Activated CD4-positive, alpha-beta T cell treated with anti-CD3 and anti-CD28 coated beads, Interleukin-2, amount 50 U/mL, for 4 hours (primary cell): ENCODE data around the gene PCDHGC4.

Experiments
- DNase-seq, 2 experiments: peaks; one replicate each; pipeline ENCODE4 v3.0.0-alpha.2; 2020

Gene PCDHGC4

DNA sequence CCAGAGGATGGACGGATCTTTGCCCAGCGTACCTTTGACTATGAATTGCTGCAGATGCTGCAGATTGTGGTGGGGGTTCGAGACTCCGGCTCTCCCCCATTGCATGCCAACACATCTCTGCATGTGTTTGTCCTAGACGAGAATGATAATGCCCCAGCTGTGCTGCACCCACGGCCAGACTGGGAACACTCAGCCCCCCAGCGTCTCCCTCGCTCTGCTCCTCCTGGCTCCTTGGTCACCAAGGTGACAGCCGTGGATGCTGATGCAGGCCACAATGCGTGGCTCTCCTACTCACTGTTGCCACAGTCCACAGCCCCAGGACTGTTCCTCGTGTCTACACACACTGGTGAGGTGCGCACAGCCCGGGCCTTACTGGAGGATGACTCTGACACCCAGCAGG, 5.9 kb downstream of the PCDHGC4 start:
- no peak for DNase-seq

DNA sequence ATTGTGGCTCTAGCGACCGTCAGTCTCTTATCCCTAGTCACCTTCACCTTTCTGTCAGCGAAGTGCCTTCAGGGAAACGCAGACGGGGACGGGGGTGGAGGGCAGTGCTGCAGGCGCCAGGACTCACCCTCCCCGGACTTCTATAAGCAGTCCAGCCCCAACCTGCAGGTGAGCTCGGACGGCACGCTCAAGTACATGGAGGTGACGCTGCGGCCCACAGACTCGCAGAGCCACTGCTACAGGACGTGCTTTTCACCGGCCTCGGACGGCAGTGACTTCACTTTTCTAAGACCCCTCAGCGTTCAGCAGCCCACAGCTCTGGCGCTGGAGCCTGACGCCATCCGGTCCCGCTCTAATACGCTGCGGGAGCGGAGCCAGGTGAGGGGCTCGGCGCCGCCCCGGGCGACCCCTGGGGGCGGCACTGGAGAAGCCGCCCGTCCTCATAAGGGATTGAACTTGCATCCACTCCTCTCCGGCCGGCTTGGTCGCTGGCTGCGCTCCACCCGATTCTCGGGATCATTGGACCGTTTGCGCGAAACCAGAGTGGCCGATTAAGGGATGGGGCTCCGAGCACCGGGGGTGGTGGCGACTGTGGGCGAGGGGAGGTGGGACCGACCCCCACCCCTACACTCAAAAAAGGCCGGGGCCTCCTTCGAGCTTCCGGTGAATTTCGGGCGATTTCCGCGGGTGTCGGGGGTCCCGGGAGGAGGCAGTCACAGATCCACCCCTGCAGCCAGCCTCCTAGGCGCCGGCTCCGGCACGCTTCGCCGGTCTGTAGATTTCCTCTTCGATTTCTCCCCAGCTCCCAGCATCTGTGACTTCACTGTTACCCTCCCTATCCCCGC, 6.7 kb downstream of the PCDHGC4 start:
- DNase-seq, result no peak

DNA sequence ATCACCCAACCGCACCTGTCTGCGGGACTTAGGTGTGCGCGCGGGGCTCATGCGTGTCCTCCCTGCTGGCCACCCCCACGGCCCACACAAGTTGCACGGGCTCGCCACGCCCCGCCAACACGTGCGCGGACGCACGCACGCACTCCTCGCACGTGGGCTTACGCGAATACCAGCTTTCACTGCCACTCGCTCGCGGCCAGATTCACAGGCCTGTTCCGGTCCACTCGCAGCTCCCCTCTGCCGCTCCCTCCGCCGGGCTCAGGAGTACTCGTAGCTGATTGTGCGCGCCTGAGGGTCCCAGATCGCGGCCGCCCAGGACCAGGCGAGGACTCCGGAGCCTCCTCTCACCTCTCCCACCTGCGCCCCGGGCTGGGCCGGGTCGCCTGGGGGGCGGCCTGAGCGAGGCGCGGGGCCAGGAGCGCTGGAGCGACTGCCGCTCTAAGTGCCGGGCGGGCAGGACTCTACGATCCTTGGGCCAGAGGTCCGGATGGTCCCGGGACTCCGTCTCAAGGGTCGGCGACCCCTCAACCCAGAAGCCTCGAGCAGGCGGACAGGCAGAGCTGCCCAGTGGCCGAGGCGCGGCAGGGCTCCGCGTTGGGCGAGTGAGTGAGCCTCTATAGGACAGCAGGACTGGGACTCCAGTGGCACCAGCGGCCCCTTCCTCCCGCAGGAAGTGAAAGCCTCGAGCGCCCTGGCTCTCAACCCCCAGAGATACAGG, 7.5 kb downstream of the PCDHGC4 start:
- peak; percentile 16 to 25 for DNase-seq

DNA sequence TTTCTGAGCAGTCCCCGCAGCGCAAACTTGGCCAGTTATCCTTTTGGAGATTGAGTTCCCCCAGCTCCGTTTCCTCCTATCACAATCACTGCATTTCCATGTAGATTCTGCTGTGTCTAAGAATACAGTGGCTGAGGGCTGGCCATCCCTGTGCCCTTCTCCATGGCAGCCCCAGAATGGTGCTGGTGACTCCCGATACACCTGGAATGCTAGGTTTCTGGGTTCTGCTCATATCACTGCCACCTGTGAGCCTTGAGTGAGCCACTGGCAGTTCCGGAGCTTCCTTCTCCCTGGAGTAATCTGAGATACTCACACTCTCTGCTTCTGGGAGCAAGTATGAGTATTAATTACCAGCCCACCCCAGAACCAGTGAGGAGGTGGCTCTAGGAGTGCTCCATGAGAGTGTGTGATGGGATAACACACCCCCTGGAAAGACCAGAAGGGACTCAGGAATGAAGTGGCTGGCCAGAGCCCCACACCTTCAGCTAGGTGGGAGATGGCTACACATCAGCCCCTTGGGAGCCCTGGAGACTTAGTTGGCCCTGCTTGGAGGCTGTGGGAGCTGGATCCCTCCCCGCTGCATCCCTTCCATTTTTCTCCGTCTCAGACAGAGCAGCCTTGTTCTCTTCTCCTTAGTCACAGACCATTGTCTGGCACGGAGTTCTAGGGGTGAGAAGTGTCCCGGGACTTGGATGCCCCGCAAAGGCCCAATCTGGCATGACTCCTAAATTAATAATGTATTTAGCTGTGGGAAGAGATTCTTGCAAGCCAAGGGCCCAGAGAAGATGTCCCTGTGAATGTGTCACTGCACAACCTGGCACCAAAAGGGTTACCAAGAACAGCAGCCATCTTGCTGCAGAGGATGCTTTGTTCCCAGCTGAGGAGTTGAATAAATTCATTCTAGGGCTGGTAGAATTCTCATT, 8.9 kb downstream of the PCDHGC4 start:
- DNase-seq, result no peak

DNA sequence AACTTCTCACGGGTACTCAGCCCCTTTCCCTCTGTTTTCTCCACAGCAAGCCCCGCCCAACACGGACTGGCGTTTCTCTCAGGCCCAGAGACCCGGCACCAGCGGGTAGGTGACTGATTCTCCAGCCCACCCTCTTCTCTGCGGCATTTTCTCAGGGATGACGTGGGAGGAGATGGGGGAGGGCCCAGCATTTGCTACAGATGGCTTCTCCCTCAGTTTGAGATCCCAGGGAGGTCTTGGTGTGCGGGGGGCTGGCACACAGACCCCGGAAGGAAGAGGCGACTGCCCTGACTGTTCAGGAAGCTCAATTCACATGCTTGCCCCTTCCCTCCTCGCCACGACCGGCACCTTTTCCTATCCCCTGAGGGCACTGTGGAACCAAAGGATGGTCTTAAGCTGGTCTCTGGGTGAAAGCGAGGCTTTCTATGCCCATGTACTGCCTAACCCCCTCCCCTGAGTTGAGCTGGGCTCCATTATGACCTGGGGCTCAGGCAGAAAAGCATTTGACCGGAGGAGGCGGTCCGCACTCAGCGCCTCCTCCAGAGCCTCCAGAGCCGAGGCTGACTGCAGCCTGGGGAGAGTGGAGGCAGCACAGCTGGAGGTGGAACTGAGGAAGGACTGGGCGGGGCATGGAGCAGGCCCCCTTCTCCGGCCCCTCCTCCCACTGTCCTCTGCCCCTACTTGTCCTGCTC, 10.1 kb downstream of the PCDHGC4 start:
- DNase-seq, result no peak

DNA sequence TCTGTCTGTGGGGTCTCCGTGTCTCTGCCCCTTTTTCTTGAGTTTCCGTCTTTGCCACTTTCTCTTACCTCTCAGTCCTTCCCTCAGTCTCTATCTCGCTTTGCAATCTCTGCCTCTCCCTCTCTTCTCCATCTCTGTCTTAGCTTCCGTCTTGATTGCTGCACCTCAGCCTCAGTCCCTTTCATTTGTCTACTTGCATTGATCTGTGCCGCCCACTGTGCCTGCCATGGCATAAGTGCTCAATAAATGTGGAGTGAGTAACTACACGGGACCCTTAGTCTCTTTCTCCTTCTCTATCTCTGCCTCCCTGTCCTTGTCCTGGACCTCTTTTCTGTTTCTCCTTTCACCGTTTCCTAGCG, 10.6 kb downstream of the PCDHGC4 start:
- no peak for DNase-seq

DNA sequence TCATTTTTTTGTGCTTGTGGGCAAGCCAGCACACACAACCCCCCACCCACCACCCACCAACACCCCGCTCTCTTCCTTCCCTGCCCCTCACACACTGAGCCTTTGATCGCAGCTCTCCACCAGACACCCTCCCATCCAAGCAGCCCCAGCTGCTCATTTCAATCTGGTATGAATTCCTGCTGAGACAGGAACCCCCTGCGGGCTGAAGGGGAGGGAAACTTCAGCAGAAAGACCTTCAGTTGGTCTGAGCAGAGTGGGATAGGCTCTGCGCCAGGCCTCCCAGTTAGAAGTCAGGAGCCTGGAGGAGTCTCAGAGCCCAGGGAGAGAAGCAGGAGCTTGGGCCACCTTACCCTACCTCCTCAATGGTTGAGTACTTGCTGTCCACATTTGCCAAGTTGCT, 11.2 kb downstream of the PCDHGC4 start:
- no peak for DNase-seq

DNA sequence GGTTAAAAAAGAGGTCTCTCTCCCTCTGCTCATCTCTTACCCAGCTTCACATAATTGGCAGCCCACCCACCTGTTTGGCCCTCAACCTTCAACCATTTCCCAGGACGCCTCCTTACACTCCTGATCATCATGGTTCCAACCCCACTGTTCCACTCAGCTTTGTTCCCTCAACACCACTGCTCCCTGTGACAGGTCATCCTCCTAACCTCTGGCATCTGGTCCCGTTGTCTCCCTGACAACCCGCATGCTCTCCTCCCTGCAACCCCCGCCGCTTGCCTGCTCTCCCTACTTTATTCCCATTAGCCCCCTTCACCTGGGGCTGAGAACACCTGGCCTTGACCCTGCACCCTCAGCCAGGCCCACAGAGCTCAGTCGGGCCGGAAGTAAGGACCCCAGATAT, 16.9 kb downstream of the PCDHGC4 start:
- no peak for DNase-seq

DNA sequence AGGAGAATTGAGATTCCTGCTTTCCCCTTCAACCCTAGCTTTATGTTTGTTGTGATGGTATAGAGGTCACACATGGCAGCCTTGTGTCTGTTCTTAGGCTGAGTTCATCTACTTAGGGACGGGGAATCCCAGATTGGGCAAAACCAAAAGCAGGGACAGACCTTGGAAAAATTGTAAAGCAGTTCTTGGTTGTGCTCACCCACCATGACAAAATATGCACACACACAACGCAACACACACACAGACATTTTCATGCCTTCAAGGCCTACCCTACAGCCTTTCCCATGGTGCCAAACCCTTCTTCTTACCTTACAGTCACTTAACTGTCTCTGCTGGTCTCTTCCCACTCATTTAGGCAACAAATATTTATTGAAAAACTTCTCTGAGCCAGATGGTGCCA, 18.9 kb downstream of the PCDHGC4 start:
- DNase-seq, result no peak

DNA sequence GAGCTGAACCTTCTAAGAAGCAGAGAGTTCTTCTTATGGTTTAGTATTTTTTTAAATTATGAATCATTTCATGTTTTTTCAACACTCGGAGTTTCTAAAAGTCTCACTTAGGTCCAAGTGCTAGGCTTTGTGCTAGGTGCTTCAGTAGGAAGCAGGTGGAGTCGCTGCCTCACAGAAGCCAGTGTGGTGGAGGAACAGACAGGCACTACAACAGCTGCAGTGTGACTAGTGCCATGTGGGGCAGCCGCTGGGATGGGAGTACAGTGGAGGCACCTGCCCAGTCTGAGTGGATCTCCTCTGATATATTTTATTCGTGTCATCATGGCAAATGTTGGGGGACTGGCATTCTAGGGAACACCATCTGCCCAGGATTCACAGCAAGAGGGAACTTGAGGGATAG, 19.4 kb downstream of the PCDHGC4 start:
- no peak for DNase-seq

DNA sequence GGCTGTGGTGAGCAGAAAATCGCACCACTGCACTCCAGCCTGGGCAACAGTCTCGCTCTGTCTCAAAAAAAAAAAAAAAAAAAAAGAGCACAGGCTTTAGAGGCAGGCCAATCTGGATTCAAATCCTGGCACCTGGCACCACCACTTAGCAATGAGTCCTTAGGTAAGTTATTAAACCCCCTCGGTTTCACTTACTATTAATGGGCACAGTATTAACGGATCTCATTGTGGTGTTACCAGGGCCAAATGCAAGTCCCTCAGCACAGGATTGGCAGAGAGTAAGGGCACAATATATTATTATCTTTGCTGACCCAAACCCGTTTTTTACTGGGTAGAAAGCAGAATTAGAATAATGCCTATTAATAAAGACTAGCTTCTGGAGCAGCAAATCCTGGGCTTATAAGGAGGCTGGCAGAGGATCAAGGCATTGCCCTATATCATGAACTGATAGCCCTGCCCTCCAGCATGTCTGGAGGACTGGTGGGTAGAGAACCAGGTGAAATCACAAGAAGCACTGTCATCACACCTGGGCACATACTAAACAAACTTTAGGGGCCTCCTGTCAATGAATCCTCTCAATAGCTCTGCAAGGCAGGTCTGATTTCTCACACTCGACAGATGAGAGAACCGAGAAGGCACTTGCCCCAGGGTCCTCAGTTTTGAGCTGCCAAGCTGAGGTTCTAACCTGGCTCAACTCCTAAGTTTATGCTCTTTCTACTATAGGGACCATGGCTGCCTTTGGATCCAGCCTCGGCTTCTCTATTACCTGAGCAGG, 21.7 kb downstream of the PCDHGC4 start:
- DNase-seq, result no peak

DNA sequence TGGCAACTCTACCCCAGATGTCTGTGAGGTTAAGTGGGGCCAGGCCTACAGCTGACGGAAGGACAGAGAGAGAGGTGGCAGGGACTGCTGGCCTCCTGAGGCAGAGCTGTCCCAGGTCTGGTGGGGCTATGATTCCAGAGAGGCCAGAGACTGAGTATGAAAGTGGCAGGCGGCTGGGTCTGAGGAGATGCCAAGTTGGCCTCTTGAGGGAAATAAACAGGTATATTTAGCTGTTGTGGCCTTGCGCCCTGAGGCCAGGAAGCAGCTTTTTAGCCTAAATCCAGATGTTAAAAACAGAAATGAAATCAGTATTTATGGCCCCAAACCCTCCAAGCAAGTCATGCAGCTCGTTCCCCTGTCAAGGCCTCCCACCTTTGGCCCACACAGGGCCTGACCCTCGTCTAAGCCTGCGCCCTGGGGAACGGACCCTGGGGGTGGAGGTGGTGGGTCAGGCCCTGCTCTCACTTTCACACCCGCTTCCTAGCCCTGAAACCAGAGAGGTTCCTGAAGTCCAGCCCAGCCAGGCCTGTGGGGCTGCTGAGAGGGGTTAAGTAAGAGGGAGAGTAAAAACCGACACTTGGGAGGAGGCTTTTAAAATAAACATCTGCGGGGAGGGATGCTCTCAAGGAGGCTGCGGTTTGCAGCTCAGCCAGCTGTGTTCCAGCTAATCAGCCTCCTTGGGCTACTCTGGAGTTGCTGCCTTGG, 22.7 kb downstream of the PCDHGC4 start:
- no peak for DNase-seq

DNA sequence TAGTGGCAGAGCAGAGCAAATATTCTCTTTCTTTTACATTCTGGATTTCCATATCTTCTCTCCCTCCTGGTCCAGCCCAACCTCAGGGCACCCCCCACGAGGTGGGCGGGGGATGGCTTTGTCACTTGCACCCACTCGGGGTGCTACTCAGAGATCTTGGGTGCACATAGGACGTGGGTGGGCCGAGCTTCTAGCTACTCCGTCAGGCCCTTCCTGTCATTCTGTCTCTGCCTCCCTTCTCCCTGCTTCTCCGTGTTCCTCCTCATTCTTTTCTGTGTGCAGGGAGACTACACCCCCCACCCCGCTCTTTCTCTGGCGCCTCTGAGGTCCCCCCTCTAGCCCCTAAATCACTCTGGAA, 23.6 kb downstream of the PCDHGC4 start:
- no peak for DNase-seq

DNA sequence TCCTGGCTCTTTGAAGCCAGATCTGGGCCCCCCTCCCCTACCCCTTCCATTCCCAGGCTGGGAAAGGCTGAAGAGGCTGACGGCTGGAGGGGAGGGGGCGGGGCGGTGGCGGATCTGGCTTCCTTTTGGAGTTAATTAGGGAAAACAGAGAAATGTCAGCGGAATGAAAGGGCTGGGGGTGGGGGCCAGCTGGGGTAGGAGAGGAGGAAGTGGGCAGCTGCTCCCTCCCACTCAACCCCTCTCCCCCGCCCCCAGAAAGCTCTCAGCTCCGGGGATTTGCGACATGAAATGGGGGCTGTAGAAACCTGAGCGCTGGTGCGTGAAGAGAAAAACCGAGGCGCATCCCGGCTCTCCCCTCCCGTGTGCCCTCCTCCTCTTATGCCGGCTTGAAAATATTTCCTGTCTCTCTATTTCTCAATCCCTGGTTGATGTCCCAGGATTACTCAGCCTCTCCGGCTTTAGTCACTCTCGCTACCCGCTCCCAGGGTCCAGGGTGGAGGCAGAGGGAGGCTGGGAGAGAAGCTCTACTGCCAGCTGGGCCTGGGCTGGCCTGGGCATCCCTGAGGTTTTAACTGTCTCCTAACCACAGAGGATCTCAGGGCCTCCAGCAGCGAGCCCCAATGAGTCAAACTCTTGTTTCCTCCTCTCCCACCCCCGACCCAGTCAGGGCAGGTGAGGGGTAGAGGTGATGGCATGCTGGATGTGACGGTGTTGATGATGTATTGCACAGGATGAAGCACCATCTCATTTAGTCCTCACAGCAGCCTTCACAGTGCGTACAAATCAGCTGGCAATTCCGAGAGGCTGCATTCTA, 24.2 kb downstream of the PCDHGC4 start:
- no peak for DNase-seq

DNA sequence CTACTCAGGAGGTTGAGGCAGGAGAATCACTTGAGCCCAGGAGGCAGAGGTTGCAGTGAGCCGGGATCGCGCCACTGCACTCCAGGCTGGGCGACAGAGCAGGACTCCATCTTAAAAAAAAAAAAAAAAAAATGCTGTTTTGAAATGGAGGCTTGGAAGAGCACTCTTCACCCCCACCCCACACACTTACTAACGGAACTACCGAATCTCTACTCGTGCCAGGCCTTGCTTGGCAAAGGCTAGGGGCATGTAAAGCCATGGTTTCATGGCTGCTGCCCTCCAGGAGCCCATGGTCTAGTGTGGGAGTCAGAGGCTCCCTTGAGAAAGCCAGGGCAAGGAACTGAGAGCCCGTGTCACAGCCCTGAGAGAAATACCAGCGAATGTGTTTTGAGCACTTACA, 25.3 kb downstream of the PCDHGC4 start:
- no peak for DNase-seq

DNA sequence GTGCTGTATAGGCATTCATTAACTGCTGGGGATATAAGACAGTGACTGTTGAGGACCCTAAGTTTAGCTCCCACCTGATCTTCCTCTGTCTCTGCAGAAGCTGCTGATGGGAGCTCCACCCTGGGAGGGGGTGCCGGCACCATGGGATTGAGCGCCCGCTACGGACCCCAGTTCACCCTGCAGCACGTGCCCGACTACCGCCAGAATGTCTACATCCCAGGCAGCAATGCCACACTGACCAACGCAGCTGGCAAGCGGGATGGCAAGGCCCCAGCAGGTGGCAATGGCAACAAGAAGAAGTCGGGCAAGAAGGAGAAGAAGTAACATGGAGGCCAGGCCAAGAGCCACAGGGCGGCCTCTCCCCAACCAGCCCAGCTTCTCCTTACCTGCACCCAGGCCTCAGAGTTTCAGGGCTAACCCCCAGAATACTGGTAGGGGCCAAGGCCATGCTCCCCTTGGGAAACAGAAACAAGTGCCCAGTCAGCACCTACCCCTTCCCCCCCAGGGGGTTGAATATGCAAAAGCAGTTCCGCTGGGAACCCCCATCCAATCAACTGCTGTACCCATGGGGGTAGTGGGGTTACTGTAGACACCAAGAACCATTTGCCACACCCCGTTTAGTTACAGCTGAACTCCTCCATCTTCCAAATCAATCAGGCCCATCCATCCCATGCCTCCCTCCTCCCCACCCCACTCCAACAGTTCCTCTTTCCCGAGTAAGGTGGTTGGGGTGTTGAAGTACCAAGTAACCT, 26.2 kb downstream of the PCDHGC4 start:
- no peak for DNase-seq

DNA sequence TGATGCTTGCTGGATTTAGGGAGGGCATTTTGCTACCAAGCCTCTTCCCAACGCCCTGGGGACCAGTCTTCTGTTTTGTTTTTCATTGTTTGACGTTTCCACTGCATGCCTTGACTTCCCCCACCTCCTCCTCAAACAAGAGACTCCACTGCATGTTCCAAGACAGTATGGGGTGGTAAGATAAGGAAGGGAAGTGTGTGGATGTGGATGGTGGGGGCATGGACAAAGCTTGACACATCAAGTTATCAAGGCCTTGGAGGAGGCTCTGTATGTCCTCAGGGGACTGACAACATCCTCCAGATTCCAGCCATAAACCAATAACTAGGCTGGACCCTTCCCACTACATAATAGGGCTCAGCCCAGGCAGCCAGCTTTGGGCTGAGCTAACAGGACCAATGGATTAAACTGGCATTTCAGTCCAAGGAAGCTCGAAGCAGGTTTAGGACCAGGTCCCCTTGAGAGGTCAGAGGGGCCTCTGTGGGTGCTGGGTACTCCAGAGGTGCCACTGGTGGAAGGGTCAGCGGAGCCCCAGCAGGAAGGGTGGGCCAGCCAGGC, 27.0 kb downstream of the PCDHGC4 start:
- DNase-seq, result no peak

DNA sequence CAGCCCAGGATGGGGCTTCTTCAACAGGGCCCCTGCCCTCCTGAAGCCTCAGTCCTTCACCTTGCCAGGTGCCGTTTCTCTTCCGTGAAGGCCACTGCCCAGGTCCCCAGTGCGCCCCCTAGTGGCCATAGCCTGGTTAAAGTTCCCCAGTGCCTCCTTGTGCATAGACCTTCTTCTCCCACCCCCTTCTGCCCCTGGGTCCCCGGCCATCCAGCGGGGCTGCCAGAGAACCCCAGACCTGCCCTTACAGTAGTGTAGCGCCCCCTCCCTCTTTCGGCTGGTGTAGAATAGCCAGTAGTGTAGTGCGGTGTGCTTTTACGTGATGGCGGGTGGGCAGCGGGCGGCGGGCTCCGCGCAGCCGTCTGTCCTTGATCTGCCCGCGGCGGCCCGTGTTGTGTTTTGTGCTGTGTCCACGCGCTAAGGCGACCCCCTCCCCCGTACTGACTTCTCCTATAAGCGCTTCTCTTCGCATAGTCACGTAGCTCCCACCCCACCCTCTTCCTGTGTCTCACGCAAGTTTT, 27.6 kb downstream of the PCDHGC4 start:
- peak; percentile 83 to 84 for DNase-seq
